Ovary (tissue), 9 donors: ENCODE measurements around the gene MNDA. TPM values are rescaled to one million over a fixed set of nuclear protein-coding genes. Genes with fewer than 3 reads are reported as not detected.

Experiments
- DNase-seq, 5 donors: peaks; one replicate each; pipeline ENCODE4 v3.0.0-alpha.2; 2019 to 2020
- H3K27ac ChIP-seq, 2 donors: fragments of 200-600 bp; one replicate each; pipeline versions ENCODE4 v1.5.1 to v1.8.0; 2019 to 2022
- H3K27me3 ChIP-seq: fragments of 200-600 bp; one replicate; pipeline ENCODE4 v1.8.0; 2022
- H3K36me3 ChIP-seq: fragments of 200-600 bp; sonication (generic); one replicate; pipeline ENCODE4 v1.5.1; 2019
- H3K4me1 ChIP-seq: one replicate; pipeline ENCODE4 v1.8.1; 2013; ENCODE audit warnings: mild to moderate bottlenecking, moderate library complexity; ENCODE audit not compliant: insufficient read depth
- H3K4me3 ChIP-seq: fragments of 200-600 bp; sonication (generic); one replicate; pipeline ENCODE4 v1.5.1; 2017
- H3K9me3 ChIP-seq, 2 donors: fragments of 200-600 bp in 1 of 2; sonication (generic) in 1 of 2; one replicate each; pipeline versions ENCODE4 v1.5.1 to v1.8.1; 2013 to 2019; ENCODE audit warnings: mild to moderate bottlenecking in 1 of 2, moderate library complexity in 1 of 2
- EP300 ChIP-seq: sonication (generic); formaldehyde crosslinking; IDR thresholded peaks from one replicate; pipeline ENCODE4 v1.6.1; 2017; ENCODE audit warnings: antibody characterized with exemption
- POLR2A ChIP-seq: fragments of 450-650 bp; IDR thresholded peaks from one replicate; pipeline ENCODE4 v1.6.1; 2017; ENCODE audit warnings: antibody characterized with exemption, mild to moderate bottlenecking, moderate library complexity
- WGBS, 3 donors: extraction: QIAGEN DNeasy Blood & Tissue Kit in 1 of 3; methylation state at CpG; one replicate each; pipeline versions ENCODE4 v1.1.5 to v1.1.7; 2013 to 2017; 5-methylcytosine and 5-hydroxymethylcytosine counted together
- intact Hi-C, 4 donors: fragments of 100-400 bp; cut with DNase I; formaldehyde crosslinking; loops; one replicate each; pipeline versions ENCODE4 v1.11.0 to v1.15.1; 2022 to 2023
- polyA plus RNA-seq, 2 donors: library from polyadenylated mRNA; stranded (reverse); fragments of 200-250 nt in 1 of 2; fragments of 350-450 nt in 1 of 2; fragmentation: Illumina TruSeq in 1 of 2; extraction: RNeasy Lipid Tissue Mini Kit (QIAGEN cat#74804) in 1 of 2; gene quantifications; one replicate each; pipeline ENCODE4 v1.2.3, GENCODE V29; 2013 to 2014
- total RNA-seq, 7 donors: library from RNA; depleted of rRNA in 2 of 7; stranded (reverse); fragments of >200 nt in 2 of 7; fragmentation: NEBNext Ultra II Directional in 3 of 7; extraction: Animal tissue kit (Norgen Biotek cat#: 25700) in 3 of 7; gene quantifications; one replicate each; pipeline versions ENCODE4 v1.1.0 to v1.2.4, GENCODE V29; 2016 to 2023
- TF ChIP-seq, protein P1 (sequence below), 3 donors: fragments of 450-650 bp in 2 of 3; fragments of 200-600 bp in 1 of 3; IDR thresholded peaks; one replicate each; pipeline versions ENCODE4 v1.5.1 to v1.8.0; 2016 to 2022; ENCODE audit warnings: antibody characterized with exemption in 3 of 3, mild to moderate bottlenecking in 1 of 3
- donor health status: DM: no; HTN: no; CAD: no; lungs with moderate emphysema.
- donor health status: DM: no; HTN: no; CAD: no.
- donor health status: Bipolar disorder and iron deficiency.
- donor health status: DM: yes; HTN: yes; CAD: no.
- donor health status: DM: no; HTN: no; CAD: no.
- donor health status: DM: yes; HTN: yes; CAD: no.

MNDA gene
- total and polyA plus RNA-seq, 9 donors, result 0.71 to 26.5 (median 2.8) TPM

DNA sequence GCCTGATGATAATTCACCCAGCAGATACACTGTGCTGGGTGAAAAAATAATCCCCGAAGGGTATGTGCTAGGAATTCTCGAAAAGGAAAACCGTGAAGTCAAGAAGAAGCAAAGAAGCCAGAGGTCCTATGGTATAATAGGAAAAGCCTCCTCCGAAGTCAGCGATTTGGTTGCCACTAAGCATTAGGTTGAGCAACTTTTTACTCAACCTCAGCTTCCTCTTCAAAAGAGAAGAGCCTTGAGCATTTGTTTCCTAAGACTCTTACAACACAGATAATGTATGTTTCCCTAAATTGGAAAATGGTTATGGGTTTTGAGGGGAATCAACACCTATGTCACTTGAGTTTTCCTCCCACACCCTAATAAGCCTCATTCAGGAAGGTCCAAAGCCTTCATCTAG lies 21.3 kb upstream of the MNDA start:
- TF ChIP-seq, protein P1, sequence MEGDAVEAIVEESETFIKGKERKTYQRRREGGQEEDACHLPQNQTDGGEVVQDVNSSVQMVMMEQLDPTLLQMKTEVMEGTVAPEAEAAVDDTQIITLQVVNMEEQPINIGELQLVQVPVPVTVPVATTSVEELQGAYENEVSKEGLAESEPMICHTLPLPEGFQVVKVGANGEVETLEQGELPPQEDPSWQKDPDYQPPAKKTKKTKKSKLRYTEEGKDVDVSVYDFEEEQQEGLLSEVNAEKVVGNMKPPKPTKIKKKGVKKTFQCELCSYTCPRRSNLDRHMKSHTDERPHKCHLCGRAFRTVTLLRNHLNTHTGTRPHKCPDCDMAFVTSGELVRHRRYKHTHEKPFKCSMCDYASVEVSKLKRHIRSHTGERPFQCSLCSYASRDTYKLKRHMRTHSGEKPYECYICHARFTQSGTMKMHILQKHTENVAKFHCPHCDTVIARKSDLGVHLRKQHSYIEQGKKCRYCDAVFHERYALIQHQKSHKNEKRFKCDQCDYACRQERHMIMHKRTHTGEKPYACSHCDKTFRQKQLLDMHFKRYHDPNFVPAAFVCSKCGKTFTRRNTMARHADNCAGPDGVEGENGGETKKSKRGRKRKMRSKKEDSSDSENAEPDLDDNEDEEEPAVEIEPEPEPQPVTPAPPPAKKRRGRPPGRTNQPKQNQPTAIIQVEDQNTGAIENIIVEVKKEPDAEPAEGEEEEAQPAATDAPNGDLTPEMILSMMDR (IDR thresholded peaks at IDR 0.05), result no peak
- TF ChIP-seq EP300 (no peak), POLR2A (no peak)
- Histone ChIP-seq H3K9me3 (no peaks in the 10 kb centered on the region), H3K4me3 (no peak overlapping the region), H3K27ac (no peak overlapping the region), H3K27me3 (no peaks in the 10 kb centered on the region), H3K4me1 (no peaks in the 10 kb centered on the region), H3K36me3 (no peaks in the 10 kb centered on the region)
- WGBS, 3 donors, result 94 to 95% (median 95%) methylated on average over 5 of the region's 5 CpGs
- intact Hi-C loops, result no loop called here
- no peak for DNase-seq

DNA sequence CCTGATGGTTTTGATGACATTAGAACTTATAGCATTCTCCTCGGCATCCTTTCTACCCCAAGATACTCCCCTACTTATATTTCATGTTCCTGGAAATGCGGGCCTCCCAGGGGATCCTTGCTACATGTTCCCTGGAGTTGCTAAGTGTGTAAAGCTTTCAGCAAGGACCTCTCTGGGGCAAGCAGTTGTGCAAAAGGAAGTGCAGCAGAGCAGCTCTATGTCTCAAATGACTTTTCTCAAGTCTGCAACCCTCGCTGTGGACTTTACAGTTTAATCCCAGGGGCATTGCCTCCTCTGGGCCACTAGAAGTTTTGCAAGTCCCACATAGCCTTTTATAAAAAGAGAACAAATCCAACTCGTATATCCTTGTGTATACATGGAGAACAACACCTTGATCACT lies 20.8 kb upstream of the MNDA start:
- no peaks in the 10 kb centered on the region for H3K27me3 ChIP-seq
- TF ChIP-seq POLR2A, result no peak
- TF ChIP-seq, protein P1 (IDR thresholded peaks at IDR 0.05), result no peak
- no peak for TF ChIP-seq EP300
- no peak overlapping the region for H3K27ac ChIP-seq
- H3K4me3 ChIP-seq, result no peak overlapping the region
- DNase-seq, result no peak
- 83 to 86% (median 84%) methylated on average over 4 of the region's 4 CpGs for WGBS, 3 donors
- H3K9me3 ChIP-seq, result no peaks in the 10 kb centered on the region
- H3K4me1 ChIP-seq, result no peaks in the 10 kb centered on the region
- no peaks in the 10 kb centered on the region for H3K36me3 ChIP-seq
- intact Hi-C loops, result no loop called here

DNA sequence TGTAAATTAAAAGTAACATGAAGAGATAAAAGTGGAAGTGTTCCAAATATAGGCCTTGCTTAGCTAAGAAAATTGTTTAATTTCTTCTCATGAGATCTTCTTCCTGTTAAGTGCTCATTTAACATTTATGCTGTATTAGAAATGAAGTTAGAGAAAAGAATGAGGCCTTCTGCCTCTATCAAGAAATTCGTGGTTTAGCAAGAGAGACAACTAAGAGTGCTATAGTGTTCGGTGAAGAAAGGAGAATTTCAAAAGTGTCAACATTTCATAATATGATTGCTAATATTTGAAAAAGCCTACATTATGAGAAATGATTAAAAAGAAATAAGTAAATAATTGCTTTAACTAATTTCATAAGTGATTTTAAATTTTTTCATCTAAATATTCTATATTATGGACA lies 18.8 kb upstream of the MNDA start:
- no peak overlapping the region for H3K4me3 ChIP-seq
- no peaks in the 10 kb centered on the region for H3K4me1 ChIP-seq
- no peak for DNase-seq
- intact Hi-C loops, result no loop called here
- no peaks in the 10 kb centered on the region for H3K9me3 ChIP-seq
- H3K27ac ChIP-seq, result no peak overlapping the region
- no peaks in the 10 kb centered on the region for H3K27me3 ChIP-seq
- 49 to 58% (median 56%) methylated on average over 2 of the region's 2 CpGs for WGBS, 3 donors
- no peaks in the 10 kb centered on the region for H3K36me3 ChIP-seq
- TF ChIP-seq EP300 (no peak), POLR2A (no peak)
- TF ChIP-seq, protein P1 (IDR thresholded peaks at IDR 0.05), result no peak

DNA sequence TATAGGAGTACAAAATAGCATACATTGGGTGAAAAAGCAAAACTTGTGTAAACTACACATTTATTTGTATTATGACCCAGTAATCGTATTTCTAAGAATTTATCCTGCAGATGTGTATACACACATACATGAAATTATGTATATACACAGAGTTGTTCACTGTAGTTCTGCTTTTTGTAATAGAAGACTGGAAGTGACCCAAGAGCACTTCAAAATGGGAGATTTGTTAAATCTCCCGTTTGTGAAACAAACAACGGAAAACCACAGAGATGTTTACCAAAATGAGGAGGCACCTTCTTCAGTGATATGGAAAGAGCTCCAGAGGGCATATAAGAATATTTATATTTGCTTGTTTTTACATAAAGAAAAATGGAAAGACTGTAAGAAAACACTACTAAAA lies 18.0 kb upstream of the MNDA start:
- Histone ChIP-seq H3K9me3 (no peaks in the 10 kb centered on the region), H3K27ac (no peak overlapping the region), H3K27me3 (no peaks in the 10 kb centered on the region), H3K4me1 (no peaks in the 10 kb centered on the region), H3K36me3 (no peaks in the 10 kb centered on the region), H3K4me3 (no peak overlapping the region)
- no peak for DNase-seq
- intact Hi-C loops, result no loop called here
- WGBS, 3 donors, result 61 to 71% (median 62%) methylated on average over 3 of the region's 3 CpGs
- TF ChIP-seq, protein P1 (IDR thresholded peaks at IDR 0.05), result no peak
- TF ChIP-seq EP300, result no peak

DNA sequence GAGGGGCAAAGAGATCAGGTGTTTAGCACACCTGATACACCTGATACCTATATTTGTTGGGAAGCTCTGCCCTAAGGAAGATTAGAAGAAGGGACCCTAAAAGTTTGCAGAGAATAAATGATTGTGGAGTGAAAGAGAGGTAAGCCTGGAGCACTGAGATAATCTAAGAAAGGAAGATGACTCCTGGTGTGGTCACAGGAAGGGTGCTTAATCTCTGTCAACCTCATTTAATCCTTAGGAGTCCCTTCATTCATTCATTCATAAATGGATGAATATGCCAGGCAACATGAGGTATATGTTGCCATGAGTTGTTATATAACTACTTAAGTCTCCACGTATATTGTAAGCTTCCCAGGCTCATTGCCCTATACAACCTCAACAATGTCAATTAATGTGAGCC lies 16.2 kb upstream of the MNDA start:
- Histone ChIP-seq H3K4me3 (no peak overlapping the region), H3K27ac (no peak overlapping the region), H3K9me3 (no peaks in the 10 kb centered on the region), H3K36me3 (no peaks in the 10 kb centered on the region), H3K4me1 (no peaks in the 10 kb centered on the region), H3K27me3 (no peaks in the 10 kb centered on the region)
- no peak for DNase-seq
- WGBS, 3 donors, result 0 to 100% (median 63%) methylated on average over 1 of the region's 1 CpG
- TF ChIP-seq, protein P1 (IDR thresholded peaks at IDR 0.05), result no peak
- no peak for TF ChIP-seq EP300
- TF ChIP-seq POLR2A, result no peak
- intact Hi-C loops, result no loop called here
